Thoracic aorta (tissue), 2 donors: ENCODE data around the gene CDKN2D. TPM values are rescaled to one million over a fixed set of nuclear protein-coding genes. Genes with fewer than 3 reads are reported as not detected.
"Not testable (repeated sequence)": the region's sequence is repeated elsewhere in the genome, so short reads cannot be mapped to it uniquely, and the experiment has no call there.

Experiments used
- ATAC-seq: fragments of 150-250 bp; one replicate; pipeline ENCODE4 v1.8.0; 2017; ENCODE audit warnings: low read depth; ENCODE audit not compliant: insufficient number of reproducible peaks, low FRiP score
- DNase-seq: peaks from one replicate; pipeline ENCODE4 v3.0.0-alpha.2; 2020; ENCODE audit warnings: low spot score
- H3K27ac ChIP-seq, 2 donors: fragments of 200-600 bp; sonication (generic); 1 replicate in 1 of 2; 2 replicates in 1 of 2; pipeline ENCODE4 v1.5.1; 2016; ENCODE audit warnings: mild to moderate bottlenecking in 2 of 2, moderate library complexity in 2 of 2
- H3K27me3 ChIP-seq: fragments of 200-600 bp; sonication (generic); replicated peaks from 2 replicates; pipeline ENCODE4 v1.6.0; 2016; ENCODE audit warnings: mild to moderate bottlenecking; ENCODE audit not compliant: insufficient read depth
- H3K36me3 ChIP-seq: fragments of 200-600 bp; sonication (generic); one replicate; pipeline ENCODE4 v1.5.1; 2016
- H3K4me1 ChIP-seq, 2 donors: fragments of 200-600 bp; sonication (generic); 1 replicate in 1 of 2; 2 replicates in 1 of 2; pipeline versions ENCODE4 v1.5.1 to v1.6.0; 2016; ENCODE audit warnings: low read depth in 2 of 2, mild to moderate bottlenecking in 1 of 2; ENCODE audit not compliant: control insufficient read depth in 1 of 2
- H3K4me3 ChIP-seq: fragments of 200-600 bp; sonication (generic); 2 replicates; pipeline ENCODE4 v1.5.1; 2016; ENCODE audit warnings: mild to moderate bottlenecking
- H3K9me3 ChIP-seq: fragments of 200-600 bp; sonication (generic); 2 replicates; pipeline ENCODE4 v1.5.1; 2016
- total RNA-seq, 2 donors: library from RNA; depleted of rRNA; stranded (reverse); fragments of >200 nt; gene quantifications; one replicate each; pipeline versions ENCODE4 v1.1.0 to v1.2.3, GENCODE V29; 2016
- TF ChIP-seq, protein P1 (sequence below): fragments of 200-600 bp; sonication (generic); IDR thresholded peaks from one replicate; pipeline ENCODE4 v1.5.1; 2019; ENCODE audit warnings: antibody characterized with exemption

Gene CDKN2D
- total RNA-seq, 2 donors from 2014 or later, result 16.2 to 21.0 TPM

DNA sequence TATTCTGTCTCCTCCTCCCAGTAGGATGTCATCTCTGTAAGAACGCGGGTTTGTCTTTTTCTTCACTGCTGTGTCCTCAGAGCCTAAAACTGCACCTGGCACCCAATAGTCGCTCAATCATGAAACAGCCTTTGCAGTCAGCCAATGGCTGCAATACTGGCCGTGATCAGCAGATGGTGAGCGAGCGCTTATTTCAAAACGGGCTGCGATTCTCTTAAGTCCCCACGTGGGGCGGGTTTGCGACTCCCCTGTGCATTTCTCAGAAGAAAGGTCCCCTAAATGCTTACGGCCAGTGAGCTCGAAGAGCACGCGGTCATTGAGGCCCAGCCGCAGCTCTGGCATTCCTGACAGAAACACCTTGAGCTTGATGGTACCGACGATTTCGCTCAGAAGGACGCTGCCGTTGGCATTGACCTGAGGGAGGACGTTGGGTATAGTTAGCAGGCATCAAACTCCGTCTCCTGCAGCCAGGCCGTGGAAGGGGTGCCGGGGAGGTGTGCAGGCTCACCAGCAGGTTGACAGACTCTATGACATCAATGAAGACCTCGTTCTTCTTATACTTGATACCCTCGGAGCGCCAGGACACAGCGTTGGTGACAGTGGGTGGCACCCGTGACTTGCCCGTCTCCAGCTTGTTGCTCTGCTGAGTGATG, 12.3 kb upstream of the CDKN2D start:
- Histone ChIP-seq H3K4me3 (peak overlapping the region; percentile 53), H3K27ac (no peak overlapping the region)

DNA sequence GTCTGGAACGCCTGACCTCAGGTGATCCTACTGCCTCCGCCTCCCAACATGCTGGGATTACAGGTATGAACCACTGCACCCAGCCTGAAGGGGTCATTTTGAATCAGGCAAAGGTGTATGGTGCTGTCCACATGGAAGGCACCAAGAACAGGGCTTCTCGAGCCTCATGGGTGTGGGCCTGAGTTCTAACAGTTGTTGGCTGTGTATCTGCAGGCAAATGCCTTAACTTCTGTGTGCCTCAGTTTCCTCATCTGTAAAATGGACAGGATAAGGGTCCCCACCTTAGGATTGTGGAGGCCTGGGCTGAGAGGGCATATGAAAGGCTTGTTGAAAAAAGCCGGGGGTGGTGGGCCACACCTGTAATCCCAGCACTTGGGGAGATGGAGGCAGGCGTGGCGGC, 9.2 kb upstream of the CDKN2D start:
- ATAC-seq (no peak), DNase-seq (no peak)
- H3K36me3 ChIP-seq, result no peaks in the 10 kb centered on the region
- no peaks in the 10 kb centered on the region for H3K9me3 ChIP-seq
- TF ChIP-seq, protein P1, sequence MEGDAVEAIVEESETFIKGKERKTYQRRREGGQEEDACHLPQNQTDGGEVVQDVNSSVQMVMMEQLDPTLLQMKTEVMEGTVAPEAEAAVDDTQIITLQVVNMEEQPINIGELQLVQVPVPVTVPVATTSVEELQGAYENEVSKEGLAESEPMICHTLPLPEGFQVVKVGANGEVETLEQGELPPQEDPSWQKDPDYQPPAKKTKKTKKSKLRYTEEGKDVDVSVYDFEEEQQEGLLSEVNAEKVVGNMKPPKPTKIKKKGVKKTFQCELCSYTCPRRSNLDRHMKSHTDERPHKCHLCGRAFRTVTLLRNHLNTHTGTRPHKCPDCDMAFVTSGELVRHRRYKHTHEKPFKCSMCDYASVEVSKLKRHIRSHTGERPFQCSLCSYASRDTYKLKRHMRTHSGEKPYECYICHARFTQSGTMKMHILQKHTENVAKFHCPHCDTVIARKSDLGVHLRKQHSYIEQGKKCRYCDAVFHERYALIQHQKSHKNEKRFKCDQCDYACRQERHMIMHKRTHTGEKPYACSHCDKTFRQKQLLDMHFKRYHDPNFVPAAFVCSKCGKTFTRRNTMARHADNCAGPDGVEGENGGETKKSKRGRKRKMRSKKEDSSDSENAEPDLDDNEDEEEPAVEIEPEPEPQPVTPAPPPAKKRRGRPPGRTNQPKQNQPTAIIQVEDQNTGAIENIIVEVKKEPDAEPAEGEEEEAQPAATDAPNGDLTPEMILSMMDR, result no peak
- H3K4me3 ChIP-seq, result no peak overlapping the region
- no peaks in the 10 kb centered on the region for H3K27me3 ChIP-seq
- no peaks in the 10 kb centered on the region for H3K4me1 ChIP-seq
- H3K27ac ChIP-seq, result no peak overlapping the region

More for the DNA sequence above, 12.3 kb upstream of the CDKN2D start:
- DNase-seq (peak; percentile 79), ATAC-seq (peak; percentile 79)
- Histone ChIP-seq H3K9me3 (no peaks in the 10 kb centered on the region), H3K36me3 (no peaks in the 10 kb centered on the region), H3K27me3 (no peaks in the 10 kb centered on the region), H3K4me1 (no peaks in the 10 kb centered on the region)
- TF ChIP-seq, protein P1, result peak; percentile 98

DNA sequence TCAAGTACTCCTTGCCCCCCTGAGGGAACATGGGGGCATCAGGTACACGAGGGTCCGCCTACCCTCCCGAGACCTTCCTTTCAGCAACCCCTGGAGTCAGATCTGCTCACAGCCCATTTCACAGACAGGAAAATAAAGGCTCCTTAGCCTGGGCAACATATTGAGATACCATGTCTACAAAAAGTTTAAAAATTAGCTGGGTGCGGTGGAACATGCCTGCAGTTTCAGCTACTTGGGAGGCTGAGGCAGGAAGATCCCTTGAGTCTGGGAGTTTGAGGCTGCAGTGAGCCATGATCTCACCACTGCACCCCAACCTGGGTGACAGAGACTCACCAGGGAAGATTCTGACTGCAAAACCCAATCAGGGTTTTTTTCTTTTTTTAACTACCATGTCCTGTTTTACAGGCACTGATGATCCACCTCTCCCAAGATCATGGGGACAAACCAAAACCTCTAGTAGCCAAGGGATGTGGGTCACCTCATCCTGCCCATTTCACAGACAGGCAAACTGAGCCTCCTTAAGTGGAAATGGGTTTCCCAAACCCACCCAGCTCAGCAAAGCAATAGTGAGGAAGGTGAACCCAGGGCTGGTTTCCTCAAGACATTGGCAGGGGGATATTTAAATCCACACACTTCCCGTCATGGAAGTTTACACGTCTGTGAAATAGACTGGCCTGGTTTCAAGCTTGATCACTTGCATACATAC, 6.4 kb upstream of the CDKN2D start:
- ATAC-seq (no peak), DNase-seq (no peak)

DNA sequence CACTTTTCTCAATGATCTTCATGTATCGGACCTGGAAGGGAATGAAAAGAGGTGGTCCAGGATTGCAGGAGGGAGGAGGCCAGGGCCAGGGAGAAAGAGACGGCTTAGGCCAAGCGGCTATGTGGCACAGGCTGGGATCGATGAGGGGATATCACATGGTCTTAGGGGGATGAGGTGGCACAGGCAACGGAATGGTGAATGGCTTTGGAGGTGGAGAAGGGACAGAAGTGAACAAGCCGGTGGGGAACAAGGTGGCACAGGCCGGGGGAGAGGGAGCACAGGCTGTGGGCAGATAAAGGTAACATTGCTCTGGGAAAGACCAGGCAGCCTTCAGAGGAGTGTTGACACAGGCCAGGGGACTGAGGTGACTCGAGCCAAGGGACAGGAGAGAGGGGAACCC, 5.7 kb upstream of the CDKN2D start:
- no peak for DNase-seq
- Histone ChIP-seq H3K9me3 (no peaks in the 10 kb centered on the region), H3K4me1 (peaks cover 4% of the 10 kb centered on the region in 2 donors), H3K4me3 (no peak overlapping the region), H3K27ac (no peak overlapping the region), H3K36me3 (no peaks in the 10 kb centered on the region), H3K27me3 (no peaks in the 10 kb centered on the region)
- TF ChIP-seq, protein P1, result no peak
- ATAC-seq, result no peak

More for the DNA sequence above, 6.4 kb upstream of the CDKN2D start:
- H3K27ac ChIP-seq, result no peak overlapping the region
- no peak overlapping the region for H3K4me3 ChIP-seq
- H3K27me3 ChIP-seq, result no peaks in the 10 kb centered on the region
- H3K4me1 ChIP-seq, result peaks cover 0 to 3% of the 10 kb centered on the region in 2 donors
- no peaks in the 10 kb centered on the region for H3K9me3 ChIP-seq
- TF ChIP-seq, protein P1, result no peak
- no peaks in the 10 kb centered on the region for H3K36me3 ChIP-seq

DNA sequence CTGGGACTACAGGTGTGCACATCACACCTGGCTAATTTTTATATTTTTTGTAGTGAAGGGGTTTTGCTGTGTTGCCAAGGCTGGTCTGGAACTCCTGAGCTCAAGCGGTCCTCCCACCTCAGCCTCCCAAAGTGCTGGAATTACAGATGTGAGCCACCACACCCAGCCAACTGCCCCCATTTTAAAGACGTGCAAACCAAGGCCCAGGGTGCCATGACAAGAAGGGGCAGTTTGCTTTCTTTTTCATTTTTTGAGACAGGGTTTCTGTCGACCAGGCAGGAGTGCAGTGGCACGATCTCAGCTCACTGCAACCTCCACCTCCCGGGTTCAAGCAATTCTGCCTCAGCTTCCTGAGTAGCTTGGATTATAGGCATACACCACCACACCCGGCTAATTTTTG, 5.0 kb upstream of the CDKN2D start:
- not testable (repeated sequence) for DNase-seq, H3K27ac ChIP-seq, H3K9me3 ChIP-seq, H3K27me3 ChIP-seq, H3K4me1 ChIP-seq, ATAC-seq, H3K4me3 ChIP-seq, H3K36me3 ChIP-seq
